COLO668 (cell line): Measurements from ENCODE around the gene TBC1D28.
"Not testable (repeated sequence)": the region's sequence is repeated elsewhere in the genome, so short reads cannot be mapped to it uniquely, and the experiment has no call there.

Experiments
- DNase-seq: peaks from one replicate; lab custom pipeline; 2025; ENCODE audit not compliant: unreplicated experiment; lab: John Stamatoyannopoulos, UW

Gene TBC1D28

DNA sequence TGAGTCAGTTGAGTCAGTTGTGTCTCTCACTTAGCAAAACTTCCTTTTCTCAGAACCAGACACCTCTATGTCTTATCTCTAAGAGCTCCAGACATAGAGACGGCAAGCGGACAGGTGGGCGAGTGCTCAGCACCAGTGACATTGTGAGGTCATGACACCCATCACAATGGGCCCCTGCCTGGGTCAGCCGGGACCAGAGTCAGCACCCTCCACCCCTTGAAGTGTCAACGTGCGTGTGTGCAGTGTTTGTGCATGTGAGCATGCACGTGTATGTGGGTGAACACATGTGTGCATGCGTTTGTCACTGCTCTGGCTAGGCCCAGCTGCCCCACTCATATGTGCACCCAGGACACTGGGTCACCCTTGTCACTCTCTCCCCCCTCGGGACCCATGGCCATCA lies at the start of gene TBC1D28:
TSS of gene TBC1D28 (minus strand) at position 101 of the 400 bp plus-strand sequence. CDS start 3,039 bp downstream, outside the sequence.
- DNase-seq, result not testable (repeated sequence)

GRCh38 chr17:18682668-18683067 lies 38.5 kb upstream of the TBC1D28 start:
- DNase-seq, result not testable (repeated sequence)

DNA sequence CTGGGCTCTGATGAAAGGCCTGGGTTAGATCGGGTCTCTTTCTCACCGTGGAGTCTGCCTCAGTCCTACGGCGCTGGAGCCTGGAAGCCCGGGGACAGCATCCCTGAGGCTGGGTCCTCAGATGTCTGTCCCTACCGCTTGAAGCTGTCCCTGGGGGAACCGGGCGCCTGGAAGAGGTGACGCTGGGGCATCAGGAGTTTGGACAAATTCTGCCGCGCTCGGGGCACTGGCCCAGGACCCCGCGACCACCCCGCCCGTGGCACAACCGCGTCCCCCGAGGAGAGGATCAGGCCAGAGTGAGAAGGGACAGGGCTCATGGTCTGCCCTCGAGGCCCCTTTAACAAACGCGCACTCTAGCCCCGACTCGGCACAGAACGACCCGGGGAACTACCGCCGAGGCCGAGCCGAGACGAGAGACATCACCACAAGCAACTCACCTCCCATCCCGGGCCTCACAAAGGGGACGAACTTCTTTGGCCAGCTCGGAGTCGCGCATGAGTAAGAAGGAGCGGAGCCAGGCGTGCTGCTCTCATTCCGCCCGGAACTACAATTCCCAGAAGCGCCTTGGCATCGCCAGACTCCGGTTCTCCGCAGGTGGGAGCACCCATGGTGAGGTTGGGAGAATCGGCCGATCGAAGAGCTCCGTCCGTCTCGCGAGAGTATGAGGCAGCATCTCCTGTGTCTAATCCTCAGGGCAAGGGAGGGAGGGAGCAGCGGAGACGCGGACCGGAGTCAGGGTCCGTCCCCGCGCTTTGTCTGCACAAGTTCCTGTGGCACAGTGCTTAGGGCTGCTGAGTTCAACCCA lies 37.8 kb upstream of the TBC1D28 start, which contains the start of gene FOXO3B:
TSS of gene FOXO3B (minus strand) at position 548 of the 805 bp plus-strand sequence. CDS start 663 bp downstream, outside the sequence.
- peak; percentile 88 for DNase-seq

GRCh38 chr17:18677381-18677780 lies 33.2 kb upstream of the TBC1D28 start:
- not testable (repeated sequence) for DNase-seq

DNA sequence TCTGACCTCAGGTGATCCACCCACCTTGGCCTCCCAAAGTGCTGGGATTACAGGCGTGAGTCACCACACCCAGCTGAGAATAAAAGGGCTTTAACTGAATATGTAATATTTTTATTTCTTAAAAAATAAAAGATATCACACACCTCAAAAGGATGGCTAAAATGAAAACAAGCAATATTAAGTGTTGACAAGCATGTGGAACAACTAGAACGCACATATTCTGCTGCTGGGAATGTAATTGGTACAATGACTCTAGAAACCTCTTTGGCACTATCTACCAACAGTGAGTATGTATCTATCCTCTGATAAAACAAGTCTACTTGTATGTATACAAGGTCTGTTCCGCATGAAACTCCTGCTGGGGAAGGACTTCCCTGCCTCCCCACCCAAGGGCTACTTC lies 32.7 kb upstream of the TBC1D28 start:
- not testable (repeated sequence) for DNase-seq

DNA sequence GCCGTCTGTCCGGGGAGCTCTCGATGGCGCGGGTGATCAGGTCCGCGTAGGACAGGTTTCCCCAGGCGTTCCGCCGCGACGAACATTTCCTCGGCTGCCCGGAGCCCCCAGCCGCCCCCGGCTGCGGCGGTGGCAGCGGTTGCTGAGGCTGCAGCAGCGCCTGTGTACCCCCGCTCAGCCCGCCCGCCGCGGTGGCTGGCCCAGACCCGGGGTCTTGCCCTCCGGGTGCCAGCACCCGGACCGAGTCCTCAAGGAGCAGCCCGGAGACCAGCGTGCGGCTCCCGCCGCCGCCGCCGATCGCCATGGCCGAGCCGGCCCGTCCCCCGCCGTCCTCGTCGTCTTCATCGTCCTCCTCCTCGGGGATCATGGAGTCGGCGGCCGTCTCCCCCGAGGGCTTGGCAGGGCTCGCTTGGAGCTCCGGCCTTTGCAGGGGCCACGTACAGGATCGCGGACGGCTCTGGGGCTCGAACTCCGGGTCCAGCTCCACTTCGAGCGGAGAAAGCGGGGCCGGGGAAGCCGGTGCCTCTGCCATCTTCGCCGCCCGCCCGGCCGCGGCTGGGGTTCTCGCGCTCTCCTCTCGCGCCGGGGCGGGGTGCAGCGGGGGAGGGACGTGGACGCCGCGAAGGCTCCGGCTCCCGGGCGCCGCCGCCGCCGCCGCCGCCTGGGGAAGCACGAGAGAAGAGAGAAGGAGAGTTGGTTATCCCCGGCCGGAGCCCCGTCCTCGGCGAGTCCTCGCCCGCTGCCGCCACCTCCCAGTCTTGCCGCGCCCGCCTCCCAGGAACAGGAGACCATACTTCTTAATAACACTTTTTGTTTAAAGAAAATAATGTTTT lies 28.4 kb upstream of the TBC1D28 start:
- DNase-seq, result not testable (repeated sequence)

- not testable (repeated sequence) for DNase-seq
Observed at GRCh38 chr17:18668625-18669024, 24.4 kb upstream of the TBC1D28 start.

GRCh38 chr17:18667535-18667934 lies 23.3 kb upstream of the TBC1D28 start:
- not testable (repeated sequence) for DNase-seq

DNA sequence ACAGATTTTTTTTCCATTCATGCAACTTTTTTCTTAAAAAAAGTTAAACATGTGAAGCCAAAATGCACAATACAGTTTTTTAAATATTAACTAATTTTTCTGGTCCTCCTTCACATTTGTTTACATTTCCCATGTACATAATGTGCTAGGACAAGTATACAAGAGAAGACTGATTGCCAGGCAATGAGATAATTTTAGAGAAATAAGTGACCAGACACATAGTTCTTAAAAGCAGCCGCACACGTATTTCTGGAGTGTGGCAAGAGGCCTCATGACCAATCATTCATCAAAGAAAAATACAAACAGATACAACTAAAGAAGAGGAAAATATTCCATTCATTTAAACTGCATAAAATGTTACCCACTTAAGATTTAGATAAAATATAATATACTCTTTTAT lies 22.1 kb upstream of the TBC1D28 start:
- not testable (repeated sequence) for DNase-seq

- not testable (repeated sequence) for DNase-seq
Observed at GRCh38 chr17:18661924-18662624, 17.9 kb upstream of the TBC1D28 start.

DNA sequence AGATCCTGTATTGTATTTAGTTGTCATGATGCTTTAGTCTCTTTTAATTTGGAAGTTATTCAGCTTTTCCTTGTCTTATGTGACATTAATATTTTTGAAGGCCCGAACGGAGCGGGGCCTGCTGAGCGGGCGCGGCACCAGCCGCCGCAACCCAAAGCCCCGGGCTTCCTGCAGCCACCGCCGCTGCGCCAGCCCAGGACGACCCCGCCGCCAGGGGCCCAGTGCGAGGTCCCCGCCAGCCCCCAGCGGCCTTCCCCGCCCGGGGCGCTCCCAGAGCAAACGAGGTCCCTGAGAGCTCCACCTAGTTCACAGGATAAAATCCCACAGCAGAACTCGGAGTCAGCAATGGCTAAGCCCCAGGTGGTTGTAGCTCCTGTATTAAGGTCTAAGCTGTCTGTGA lies 5.9 kb upstream of the TBC1D28 start:
- not testable (repeated sequence) for DNase-seq

- not testable (repeated sequence) for DNase-seq
Observed at GRCh38 chr17:18643124-18643523, 1.1 kb downstream of the TBC1D28 start.

GRCh38 chr17:18638357-18638756 lies 5.8 kb downstream of the TBC1D28 start:
- DNase-seq, result not testable (repeated sequence)

DNA sequence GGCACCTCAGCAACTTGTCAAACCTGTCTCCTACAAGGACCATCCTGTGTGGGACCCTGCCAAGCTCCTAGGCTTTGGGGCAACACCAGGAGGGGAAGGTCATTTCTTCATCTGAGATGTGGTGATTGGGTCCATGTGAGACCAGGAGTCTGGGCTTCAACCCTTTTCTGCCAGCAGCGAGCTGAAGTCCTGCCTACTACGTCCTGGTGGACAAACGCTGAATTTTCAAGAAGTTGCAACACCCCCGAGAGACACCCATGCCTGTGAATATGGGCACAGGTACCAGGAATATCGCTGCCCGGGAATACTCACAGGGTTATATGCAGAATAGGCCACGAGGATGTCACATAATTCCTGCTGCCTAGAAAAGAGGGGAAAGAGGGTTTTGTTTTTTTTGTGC lies 8.0 kb downstream of the TBC1D28 start:
- DNase-seq, result not testable (repeated sequence)

GRCh38 chr17:18635773-18636172 lies 8.4 kb downstream of the TBC1D28 start:
- not testable (repeated sequence) for DNase-seq

DNA sequence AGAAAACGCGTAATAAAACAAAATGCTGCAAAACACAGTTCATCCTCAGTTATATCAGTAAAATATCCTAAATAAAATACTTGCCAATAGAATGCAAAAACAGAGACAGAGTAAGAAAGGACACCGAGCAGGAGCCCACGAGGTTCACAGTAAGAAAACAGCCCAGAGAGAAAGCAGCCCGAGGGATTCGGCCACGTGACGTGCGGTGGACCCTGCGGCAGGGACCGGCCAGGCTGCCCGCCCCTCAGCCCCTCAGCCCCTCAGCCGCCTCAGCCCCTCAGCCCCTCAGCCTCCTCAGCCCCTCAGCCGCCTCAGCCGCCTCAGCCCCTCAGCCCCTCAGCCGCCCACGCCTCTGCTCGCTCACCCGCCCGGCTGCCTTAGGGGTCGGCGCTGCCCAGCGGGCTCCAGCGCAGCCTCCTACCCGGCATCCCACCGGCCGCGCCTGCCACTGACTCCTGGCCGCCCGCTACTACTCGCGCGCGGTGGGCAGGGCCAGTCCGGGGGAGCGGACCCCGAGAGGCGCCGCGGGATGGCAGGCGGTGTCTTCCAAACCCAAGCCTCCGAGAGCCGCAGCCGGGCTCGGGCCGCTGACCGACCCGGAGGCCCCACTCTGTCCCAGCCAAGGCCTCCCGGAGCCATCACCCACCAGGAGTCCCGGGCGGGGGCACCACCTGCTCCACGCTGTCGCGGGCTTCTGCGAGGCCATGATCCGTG lies 9.5 kb downstream of the TBC1D28 start:
- not testable (repeated sequence) for DNase-seq

GRCh38 chr17:18626152-18626870 lies 17.9 kb downstream of the TBC1D28 start:
- no peak for DNase-seq

DNA sequence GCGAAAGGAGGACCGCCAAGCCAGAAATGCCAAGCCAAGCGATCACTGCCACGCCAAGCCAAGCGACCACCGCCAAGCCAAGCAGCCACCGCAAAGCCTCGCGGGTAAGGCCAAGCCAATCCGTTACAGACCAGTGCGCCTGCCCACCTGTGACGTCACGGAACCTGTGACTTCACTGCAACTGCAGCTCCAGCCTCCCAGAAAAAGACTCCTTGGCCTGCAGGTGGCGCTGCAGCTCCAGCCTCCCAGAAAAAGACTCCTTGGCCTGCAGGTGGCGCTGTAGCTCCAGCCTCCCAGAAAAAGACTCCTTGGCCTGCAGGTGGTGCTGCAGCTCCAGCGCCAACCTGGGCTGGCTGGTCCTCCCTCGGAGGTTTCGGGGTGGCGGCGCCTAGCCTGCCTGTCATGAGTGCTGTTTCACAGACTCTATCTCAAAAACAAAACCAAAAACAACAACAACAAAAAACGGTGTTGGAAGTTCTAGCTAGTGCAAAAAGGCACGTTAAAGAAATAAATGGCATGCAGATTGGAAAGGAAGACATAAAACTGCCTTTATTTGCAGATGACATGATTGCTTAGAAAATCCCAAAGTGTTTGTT lies 18.6 kb downstream of the TBC1D28 start:
- peak; percentile 69 for DNase-seq

- not testable (repeated sequence) for DNase-seq
Observed at GRCh38 chr17:18624862-18625501, 19.2 kb downstream of the TBC1D28 start.
